ENCODE data around the gene PIGP.

Gene PIGP

DNA sequence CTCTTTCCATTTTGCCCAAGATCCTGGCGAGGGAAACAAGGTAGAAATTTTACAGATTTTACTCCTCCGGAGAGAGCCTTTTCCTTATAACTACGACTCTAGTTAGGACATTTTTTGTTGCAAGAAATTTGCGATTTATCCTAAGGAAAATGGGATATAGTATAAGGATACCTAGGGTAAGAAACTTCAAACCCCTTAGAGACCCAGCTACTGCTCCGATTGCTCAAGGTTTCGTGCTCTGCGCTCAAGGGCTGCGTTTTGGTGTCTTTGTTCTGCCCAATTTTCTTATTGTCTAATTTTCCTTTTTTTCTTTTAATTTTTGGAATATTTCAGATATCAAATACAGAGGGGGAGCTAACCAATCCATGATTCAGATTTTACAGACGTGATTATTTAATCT, 1.7 kb upstream of the PIGP start:
- no peak overlapping the region for H3K27ac ChIP-seq
- TF ChIP-seq, protein P1, sequence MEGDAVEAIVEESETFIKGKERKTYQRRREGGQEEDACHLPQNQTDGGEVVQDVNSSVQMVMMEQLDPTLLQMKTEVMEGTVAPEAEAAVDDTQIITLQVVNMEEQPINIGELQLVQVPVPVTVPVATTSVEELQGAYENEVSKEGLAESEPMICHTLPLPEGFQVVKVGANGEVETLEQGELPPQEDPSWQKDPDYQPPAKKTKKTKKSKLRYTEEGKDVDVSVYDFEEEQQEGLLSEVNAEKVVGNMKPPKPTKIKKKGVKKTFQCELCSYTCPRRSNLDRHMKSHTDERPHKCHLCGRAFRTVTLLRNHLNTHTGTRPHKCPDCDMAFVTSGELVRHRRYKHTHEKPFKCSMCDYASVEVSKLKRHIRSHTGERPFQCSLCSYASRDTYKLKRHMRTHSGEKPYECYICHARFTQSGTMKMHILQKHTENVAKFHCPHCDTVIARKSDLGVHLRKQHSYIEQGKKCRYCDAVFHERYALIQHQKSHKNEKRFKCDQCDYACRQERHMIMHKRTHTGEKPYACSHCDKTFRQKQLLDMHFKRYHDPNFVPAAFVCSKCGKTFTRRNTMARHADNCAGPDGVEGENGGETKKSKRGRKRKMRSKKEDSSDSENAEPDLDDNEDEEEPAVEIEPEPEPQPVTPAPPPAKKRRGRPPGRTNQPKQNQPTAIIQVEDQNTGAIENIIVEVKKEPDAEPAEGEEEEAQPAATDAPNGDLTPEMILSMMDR (IDR thresholded peaks at IDR 0.05), result no peak
- H3K4me3 ChIP-seq (ENCODE audit: low read depth in 1 of 2, low read length in 1 of 2), result peak overlapping the region; percentile 80 to 99
- no peaks in the 10 kb centered on the region for H3K9me3 ChIP-seq
- peaks cover 15 to 21% of the 10 kb centered on the region in 2 experiments for H3K4me1 ChIP-seq (ENCODE audit: control insufficient read depth in 1 of 2, insufficient read depth in 1 of 2, low read depth in 1 of 2, low read length in 1 of 2)
- H3K36me3 ChIP-seq, result no peaks in the 10 kb centered on the region
- H3K27me3 ChIP-seq, result no peaks in the 10 kb centered on the region

DNA sequence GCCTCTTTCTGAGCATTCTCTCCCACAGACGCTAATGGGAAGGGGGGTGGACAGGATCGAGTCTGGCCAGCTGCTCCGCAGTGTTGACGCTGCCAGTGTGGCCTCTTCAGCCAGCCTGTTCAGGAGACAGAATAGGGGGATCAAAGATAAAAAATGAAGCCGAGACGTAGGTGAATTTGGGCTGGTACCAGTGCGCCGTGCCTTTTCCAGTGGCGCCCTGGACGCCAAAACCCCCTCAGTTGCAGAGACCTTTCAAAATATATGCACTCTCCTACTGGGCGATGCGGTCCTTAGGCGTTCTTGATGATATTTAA, 1.3 kb upstream of the PIGP start:
- no peaks in the 10 kb centered on the region for H3K27me3 ChIP-seq
- peak overlapping the region; percentile 87 for H3K27ac ChIP-seq
- H3K4me1 ChIP-seq (ENCODE audit: control insufficient read depth in 1 of 2, insufficient read depth in 1 of 2, low read depth in 1 of 2, low read length in 1 of 2), result peaks cover 15 to 21% of the 10 kb centered on the region in 2 experiments
- TF ChIP-seq, protein P1 (IDR thresholded peaks at IDR 0.05), result no peak
- H3K4me3 ChIP-seq (ENCODE audit: low read depth in 1 of 2, low read length in 1 of 2), result peak overlapping the region; percentile 80 to 99
- no peaks in the 10 kb centered on the region for H3K9me3 ChIP-seq
- H3K36me3 ChIP-seq, result no peaks in the 10 kb centered on the region

DNA sequence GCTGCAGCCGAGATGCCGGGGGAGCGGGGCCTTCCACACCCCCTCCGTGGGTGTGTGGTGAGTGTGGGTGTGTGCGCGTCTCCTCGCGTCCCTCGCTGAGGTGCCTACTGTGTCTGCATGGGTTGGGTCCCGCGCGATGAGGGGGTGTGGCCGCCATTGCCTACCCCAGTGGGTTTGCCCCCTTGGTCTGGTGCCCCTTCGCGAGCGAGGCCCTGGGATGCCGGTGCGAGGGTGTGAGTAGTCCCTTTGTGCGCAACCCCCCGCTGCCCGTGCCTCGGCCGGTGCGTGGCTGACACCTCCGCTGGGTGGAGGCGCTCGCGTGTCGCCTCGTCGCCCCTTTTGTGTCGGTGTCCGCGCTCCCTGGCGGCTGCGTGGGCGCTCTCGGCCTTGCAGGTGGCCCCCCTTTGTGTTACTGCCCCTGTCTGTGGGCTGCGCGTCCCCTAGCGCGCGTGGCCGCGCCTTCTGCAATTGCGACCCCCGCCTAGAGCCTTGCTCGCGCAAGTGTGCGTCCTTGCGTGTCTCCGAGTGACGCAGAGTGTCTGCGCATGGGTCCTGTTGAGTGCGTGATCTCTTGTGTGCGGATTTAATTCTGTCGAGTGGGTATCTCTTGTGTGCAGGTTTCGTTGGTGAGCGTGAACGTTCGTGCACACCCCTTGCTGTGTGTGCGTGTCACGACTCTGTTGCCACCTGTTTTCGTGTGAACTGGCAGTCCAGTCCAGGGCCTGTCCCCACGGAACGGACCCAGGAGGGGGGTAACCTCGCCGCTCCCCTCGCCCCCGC, 736 bp upstream of the PIGP start:
- Histone ChIP-seq H3K4me3 (ENCODE audit: low read depth in 1 of 2, low read length in 1 of 2) (peak overlapping the region; percentile 80 to 99), H3K9me3 (no peaks in the 10 kb centered on the region), H3K4me1 (ENCODE audit: control insufficient read depth in 1 of 2, insufficient read depth in 1 of 2, low read depth in 1 of 2, low read length in 1 of 2) (peaks cover 15 to 21% of the 10 kb centered on the region in 2 experiments), H3K27me3 (no peaks in the 10 kb centered on the region), H3K36me3 (no peaks in the 10 kb centered on the region), H3K27ac (peak overlapping the region; percentile 87)
- TF ChIP-seq, protein P1 (IDR thresholded peaks at IDR 0.05), result no peak

DNA sequence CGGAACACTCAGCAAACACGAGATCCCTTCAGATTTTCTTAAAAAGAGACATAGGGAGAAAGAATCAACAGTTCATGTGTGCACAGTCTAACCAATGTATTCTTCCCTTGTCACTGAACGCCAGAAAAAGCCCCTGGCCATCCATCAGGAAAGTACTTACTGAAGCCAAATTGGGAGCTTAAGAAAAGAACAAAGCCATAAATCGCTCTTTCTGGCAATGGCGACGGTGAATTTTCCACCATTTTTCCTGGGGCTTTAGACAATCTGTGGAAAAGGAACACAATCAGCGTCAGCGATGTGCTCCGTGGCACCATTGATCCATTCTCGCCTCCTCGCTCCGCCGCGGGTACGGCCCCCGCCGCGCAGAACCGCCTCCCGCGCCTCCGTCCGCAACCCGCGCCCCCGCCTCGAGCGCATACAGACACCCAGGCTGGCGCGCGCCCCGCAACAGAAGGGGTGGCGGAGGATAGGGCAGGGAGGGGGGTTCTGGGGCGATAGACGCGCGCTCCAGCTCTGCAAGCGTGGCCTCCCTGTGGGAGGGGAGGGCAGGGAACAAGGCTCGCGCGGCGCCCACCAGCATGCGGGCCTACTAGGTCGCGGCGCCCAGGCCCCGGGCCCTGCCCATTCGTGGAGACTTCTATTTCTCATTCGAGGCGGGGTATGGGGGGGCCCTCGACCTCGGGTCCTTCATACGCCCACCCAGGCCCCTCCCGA, 440 bp downstream of the PIGP start:
- H3K4me1 ChIP-seq (ENCODE audit: control insufficient read depth in 1 of 2, insufficient read depth in 1 of 2, low read depth in 1 of 2, low read length in 1 of 2), result peaks cover 15 to 21% of the 10 kb centered on the region in 2 experiments
- TF ChIP-seq, protein P1 (IDR thresholded peaks at IDR 0.05), result no peak
- H3K9me3 ChIP-seq, result no peaks in the 10 kb centered on the region
- H3K27ac ChIP-seq, result peak overlapping the region; percentile 87
- no peaks in the 10 kb centered on the region for H3K36me3 ChIP-seq
- peak overlapping the region; percentile 80 to 99 for H3K4me3 ChIP-seq (ENCODE audit: low read depth in 1 of 2, low read length in 1 of 2)
- H3K27me3 ChIP-seq, result no peaks in the 10 kb centered on the region

DNA sequence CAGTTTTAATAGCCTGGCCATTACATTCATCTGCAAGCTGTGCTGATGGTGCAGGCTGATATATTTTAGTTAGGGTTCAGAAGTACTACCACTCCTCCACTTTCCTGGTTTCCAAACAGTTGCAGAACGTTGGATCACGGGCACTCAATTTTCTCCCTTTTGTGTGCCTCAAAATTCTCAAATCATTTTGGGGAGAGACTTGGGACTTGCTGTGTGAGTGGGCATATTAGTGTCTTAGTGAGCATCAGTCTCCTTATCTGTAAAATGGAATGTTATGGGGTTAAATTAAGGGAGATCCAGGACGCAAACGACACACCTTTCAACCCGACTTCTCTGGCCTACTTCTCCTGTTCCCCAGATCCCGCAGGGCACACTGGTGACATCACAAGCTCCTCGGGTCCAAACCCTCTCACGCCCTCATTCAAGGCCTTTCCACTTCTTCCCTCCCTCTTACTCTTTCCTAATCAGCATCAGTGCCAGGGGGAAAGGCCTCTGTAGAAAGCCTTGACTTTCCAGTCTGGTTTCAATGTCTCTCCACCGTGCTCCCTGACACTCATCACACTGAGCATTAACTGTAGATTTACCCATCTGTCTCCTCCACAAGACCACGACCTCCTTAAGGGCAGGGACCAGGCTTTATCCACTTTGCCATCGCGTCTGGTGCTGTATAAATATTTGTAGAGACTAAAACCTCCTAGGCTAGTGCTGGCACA, 1.2 kb downstream of the PIGP start:
- Histone ChIP-seq H3K9me3 (no peaks in the 10 kb centered on the region), H3K4me3 (ENCODE audit: low read depth in 1 of 2, low read length in 1 of 2) (peak overlapping the region; percentile 80 to 99), H3K27ac (peak overlapping the region; percentile 87), H3K36me3 (no peaks in the 10 kb centered on the region), H3K27me3 (no peaks in the 10 kb centered on the region), H3K4me1 (ENCODE audit: control insufficient read depth in 1 of 2, insufficient read depth in 1 of 2, low read depth in 1 of 2, low read length in 1 of 2) (peaks cover 15 to 21% of the 10 kb centered on the region in 2 experiments)
- TF ChIP-seq, protein P1 (IDR thresholded peaks at IDR 0.05), result no peak
